ENCODE measurements around the gene MAD2L1BP.

The MAD2L1BP gene

GRCh38 chr6:43625393-43625992, 10.1 kb upstream of the MAD2L1BP start:
- H3K4me3 ChIP-seq (ENCODE audit: control insufficient read depth, low read depth, low read length), result no peak overlapping the region
- DNase-seq (ENCODE audit: low read depth), result no peak
- no peak for TF ChIP-seq CTCF (IDR thresholded peaks at IDR 0.05; ENCODE audit: control insufficient read depth, insufficient read depth, low read depth, low read length, missing control alignments)

GRCh38 chr6:43627008-43627825, 8.4 kb upstream of the MAD2L1BP start:
- TF ChIP-seq CTCF (IDR thresholded peaks at IDR 0.05; ENCODE audit: control insufficient read depth, insufficient read depth, low read depth, low read length, missing control alignments), result no peak
- H3K4me3 ChIP-seq (ENCODE audit: control insufficient read depth, low read depth, low read length), result peak overlapping the region; percentile 85
- peak; percentile 96 for DNase-seq (ENCODE audit: low read depth)

- TF ChIP-seq CTCF (IDR thresholded peaks at IDR 0.05; ENCODE audit: control insufficient read depth, insufficient read depth, low read depth, low read length, missing control alignments), result no peak
- DNase-seq (ENCODE audit: low read depth), result no peak
- peak overlapping the region; percentile 85 for H3K4me3 ChIP-seq (ENCODE audit: control insufficient read depth, low read depth, low read length)
These were observed 7.1 kb upstream of the MAD2L1BP start for GRCh38 chr6:43628393-43629103.

- DNase-seq (ENCODE audit: low read depth), result peak; percentile 96
- peak within 1 kb of the TSS; percentile 85 for H3K4me3 ChIP-seq (ENCODE audit: control insufficient read depth, low read depth, low read length)
- TF ChIP-seq CTCF (IDR thresholded peaks at IDR 0.05; ENCODE audit: control insufficient read depth, insufficient read depth, low read depth, low read length, missing control alignments), result no peak
These were observed 6.5 kb upstream of the MAD2L1BP start, which contains the start of gene GTPBP2 for GRCh38 chr6:43629104-43629504. Gene GTPBP2 (minus strand): TSS chr6:43629264. CDS start chr6:43629162, 102 bp downstream.

- TF ChIP-seq CTCF (IDR thresholded peaks at IDR 0.05; ENCODE audit: control insufficient read depth, insufficient read depth, low read depth, low read length, missing control alignments), result no peak
- H3K4me3 ChIP-seq (ENCODE audit: control insufficient read depth, low read depth, low read length), result peak overlapping the region; percentile 85
- peak; percentile 93 for DNase-seq (ENCODE audit: low read depth)
These were observed 5.9 kb upstream of the MAD2L1BP start for GRCh38 chr6:43629505-43630300.
